Ishikawa (cell line): ENCODE results near the gene ARHGEF17.

ENCODE experiments used
- CEBPB ChIP-seq: IDR thresholded peaks from 2 replicates; pipeline ENCODE4 v1.6.1; 2012
- CREB1 ChIP-seq: IDR thresholded peaks from 2 replicates; pipeline ENCODE4 v1.6.1; 2012; ENCODE audit warnings: low read depth
- EGR1 ChIP-seq: IDR thresholded peaks from 2 replicates; pipeline ENCODE4 v1.6.1; 2012
- EP300 ChIP-seq: IDR thresholded peaks from 2 replicates; pipeline ENCODE4 v1.6.1; 2012; ENCODE audit warnings: borderline replicate concordance
- FOXM1 ChIP-seq: IDR thresholded peaks from 2 replicates; pipeline ENCODE4 v1.6.1; 2012; ENCODE audit warnings: low read depth, borderline replicate concordance
- NFIC ChIP-seq: IDR thresholded peaks from 2 replicates; pipeline ENCODE4 v1.6.1; 2012
- RAD21 ChIP-seq: IDR thresholded peaks from 2 replicates; pipeline ENCODE4 v1.6.1; 2012; ENCODE audit warnings: low read depth
- TAF1 ChIP-seq: IDR thresholded peaks from 2 replicates; pipeline ENCODE4 v1.6.1; 2012; ENCODE audit warnings: low read depth, mild to moderate bottlenecking
- TCF12 ChIP-seq: IDR thresholded peaks from 2 replicates; pipeline ENCODE4 v1.6.1; 2012; ENCODE audit warnings: low read depth
- TEAD4 ChIP-seq: IDR thresholded peaks from 2 replicates; pipeline ENCODE4 v1.6.1; 2012
- YY1 ChIP-seq: IDR thresholded peaks from 2 replicates; pipeline ENCODE4 v1.6.1; 2012; ENCODE audit warnings: low read depth
- ZBTB7A ChIP-seq: IDR thresholded peaks from 2 replicates; pipeline ENCODE4 v1.6.1; 2012; ENCODE audit warnings: low read depth
- TF ChIP-seq, protein P1 (sequence below): IDR thresholded peaks from 2 replicates; pipeline ENCODE4 v1.6.1; 2012
- TF ChIP-seq, protein P2 (sequence below): IDR thresholded peaks from 2 replicates; pipeline ENCODE4 v1.6.1; 2012
- TF ChIP-seq, protein P3 (sequence below): IDR thresholded peaks from 2 replicates; pipeline ENCODE4 v1.6.1; 2012; ENCODE audit warnings: low read depth, mild to moderate bottlenecking

Gene ARHGEF17

DNA sequence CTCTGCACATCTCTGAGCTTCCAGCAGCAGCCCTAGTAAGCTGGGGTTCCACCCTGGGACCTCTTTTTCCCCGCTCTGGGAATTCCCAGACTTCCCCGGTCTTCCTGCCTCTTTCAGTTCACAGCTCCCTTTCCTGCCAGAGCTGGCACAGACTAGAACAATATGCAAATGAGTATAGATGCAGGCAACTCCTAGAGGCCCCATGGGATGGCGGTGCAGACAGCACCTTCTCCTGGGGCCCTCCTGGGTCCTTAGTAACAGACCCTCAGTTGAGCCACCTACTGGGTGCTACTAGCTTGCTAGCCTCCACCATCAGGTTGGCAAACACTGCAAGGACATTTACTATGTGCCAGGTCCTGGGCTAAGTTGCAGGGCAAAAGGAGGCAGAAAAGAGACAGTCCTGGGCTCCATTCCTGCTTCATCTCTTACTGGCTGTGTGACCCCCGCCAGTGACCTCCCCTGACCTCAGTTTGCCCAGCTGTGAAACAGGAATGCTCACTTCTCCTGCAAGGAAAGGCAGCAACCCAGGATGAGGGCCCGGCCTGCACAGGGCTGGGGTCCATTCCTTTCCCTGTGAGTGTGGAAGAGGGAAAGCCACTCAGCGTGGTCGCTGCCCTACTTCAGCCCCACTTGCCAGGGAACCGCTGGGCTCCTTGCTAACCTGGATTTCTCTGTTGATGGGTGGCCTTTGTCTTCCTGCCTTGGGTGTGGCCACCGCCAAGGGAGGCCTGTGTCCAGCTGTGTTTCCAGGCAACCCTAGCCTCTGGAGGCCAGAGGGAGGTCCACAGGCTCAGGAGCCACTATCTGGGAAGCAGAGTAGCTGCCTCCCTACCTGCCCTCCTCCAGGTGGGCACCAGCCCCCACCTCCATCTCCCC, 75.4 kb downstream of the ARHGEF17 start:
- TF ChIP-seq NFIC (no peak), TCF12 (peak; percentile 23; the same call in 1 of the 2 replicates), RAD21 (no peak), CEBPB (no peak)
- TF ChIP-seq, protein P1, sequence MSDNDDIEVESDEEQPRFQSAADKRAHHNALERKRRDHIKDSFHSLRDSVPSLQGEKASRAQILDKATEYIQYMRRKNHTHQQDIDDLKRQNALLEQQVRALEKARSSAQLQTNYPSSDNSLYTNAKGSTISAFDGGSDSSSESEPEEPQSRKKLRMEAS = no peak
- TF ChIP-seq, protein P2, sequence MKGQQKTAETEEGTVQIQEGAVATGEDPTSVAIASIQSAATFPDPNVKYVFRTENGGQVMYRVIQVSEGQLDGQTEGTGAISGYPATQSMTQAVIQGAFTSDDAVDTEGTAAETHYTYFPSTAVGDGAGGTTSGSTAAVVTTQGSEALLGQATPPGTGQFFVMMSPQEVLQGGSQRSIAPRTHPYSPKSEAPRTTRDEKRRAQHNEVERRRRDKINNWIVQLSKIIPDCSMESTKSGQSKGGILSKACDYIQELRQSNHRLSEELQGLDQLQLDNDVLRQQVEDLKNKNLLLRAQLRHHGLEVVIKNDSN = no peak

DNA sequence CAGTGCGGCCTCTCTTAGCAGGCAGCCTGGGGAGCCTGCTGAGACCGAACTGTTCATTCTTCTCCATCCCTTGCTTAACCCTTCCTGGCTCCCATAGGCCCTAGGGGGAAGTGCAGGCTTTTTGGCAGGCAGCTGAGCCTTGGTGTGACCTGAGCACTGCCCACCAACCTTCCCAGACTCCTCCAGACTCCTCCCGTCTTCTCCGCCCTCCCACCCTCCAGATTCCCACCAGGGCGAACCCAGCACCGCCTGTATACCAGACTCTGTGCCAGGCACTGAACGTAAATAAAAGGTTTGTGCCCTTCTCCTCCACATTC, 76.0 kb downstream of the ARHGEF17 start:
- TF ChIP-seq TAF1 (no peak), ZBTB7A (no peak), EGR1 (no peak), EP300 (no peak), YY1 (no peak), FOXM1 (no peak), TCF12 (no peak; the same call in 1 of the 2 replicates), TEAD4 (no peak), RAD21 (no peak)
- TF ChIP-seq, protein P1 = no peak
- TF ChIP-seq, protein P2 = no peak

GRCh38 chr11:73384531-73384871, 76.4 kb downstream of the ARHGEF17 start:
- TF ChIP-seq FOXM1 (no peak), EP300 (no peak)

GRCh38 chr11:73384872-73385689, 77.0 kb downstream of the ARHGEF17 start:
- TF ChIP-seq NFIC (peak; percentile 5; the same call in 1 of the 2 replicates), ZBTB7A (peak; percentile 52; the same call in 1 of the 2 replicates)
- TF ChIP-seq, protein P2 = no peak

- TF ChIP-seq NFIC (no peak), EGR1 (no peak), YY1 (no peak), ZBTB7A (no peak), TEAD4 (no peak), TAF1 (no peak), EP300 (no peak), TCF12 (no peak), RAD21 (no peak), CEBPB (no peak), CREB1 (no peak), FOXM1 (no peak)
- TF ChIP-seq, protein P1 = no peak
- TF ChIP-seq, protein P2 = no peak
- TF ChIP-seq, protein P3, sequence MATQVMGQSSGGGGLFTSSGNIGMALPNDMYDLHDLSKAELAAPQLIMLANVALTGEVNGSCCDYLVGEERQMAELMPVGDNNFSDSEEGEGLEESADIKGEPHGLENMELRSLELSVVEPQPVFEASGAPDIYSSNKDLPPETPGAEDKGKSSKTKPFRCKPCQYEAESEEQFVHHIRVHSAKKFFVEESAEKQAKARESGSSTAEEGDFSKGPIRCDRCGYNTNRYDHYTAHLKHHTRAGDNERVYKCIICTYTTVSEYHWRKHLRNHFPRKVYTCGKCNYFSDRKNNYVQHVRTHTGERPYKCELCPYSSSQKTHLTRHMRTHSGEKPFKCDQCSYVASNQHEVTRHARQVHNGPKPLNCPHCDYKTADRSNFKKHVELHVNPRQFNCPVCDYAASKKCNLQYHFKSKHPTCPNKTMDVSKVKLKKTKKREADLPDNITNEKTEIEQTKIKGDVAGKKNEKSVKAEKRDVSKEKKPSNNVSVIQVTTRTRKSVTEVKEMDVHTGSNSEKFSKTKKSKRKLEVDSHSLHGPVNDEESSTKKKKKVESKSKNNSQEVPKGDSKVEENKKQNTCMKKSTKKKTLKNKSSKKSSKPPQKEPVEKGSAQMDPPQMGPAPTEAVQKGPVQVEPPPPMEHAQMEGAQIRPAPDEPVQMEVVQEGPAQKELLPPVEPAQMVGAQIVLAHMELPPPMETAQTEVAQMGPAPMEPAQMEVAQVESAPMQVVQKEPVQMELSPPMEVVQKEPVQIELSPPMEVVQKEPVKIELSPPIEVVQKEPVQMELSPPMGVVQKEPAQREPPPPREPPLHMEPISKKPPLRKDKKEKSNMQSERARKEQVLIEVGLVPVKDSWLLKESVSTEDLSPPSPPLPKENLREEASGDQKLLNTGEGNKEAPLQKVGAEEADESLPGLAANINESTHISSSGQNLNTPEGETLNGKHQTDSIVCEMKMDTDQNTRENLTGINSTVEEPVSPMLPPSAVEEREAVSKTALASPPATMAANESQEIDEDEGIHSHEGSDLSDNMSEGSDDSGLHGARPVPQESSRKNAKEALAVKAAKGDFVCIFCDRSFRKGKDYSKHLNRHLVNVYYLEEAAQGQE = no peak
These were observed 77.9 kb downstream of the ARHGEF17 start for GRCh38 chr11:73386016-73386415.

DNA sequence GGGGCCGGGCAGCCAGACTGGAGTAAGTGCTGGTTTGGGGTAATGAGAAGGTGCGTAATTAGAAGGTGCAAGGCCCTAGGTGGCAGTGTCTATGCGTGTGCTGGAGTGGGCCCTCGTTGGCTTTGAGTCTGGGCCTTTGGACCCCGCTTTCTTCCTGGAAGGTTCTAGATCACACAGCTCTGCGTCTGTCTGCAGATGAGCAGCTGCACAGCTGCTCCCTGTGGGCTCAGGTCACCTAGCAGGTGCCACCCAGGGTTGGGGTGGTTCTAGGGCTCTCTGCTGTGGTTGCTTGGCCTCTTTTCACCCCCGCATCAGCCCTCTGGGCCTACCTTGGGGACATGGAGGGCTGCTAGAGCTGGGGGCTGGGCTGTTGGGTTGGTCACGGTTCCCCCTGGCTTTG, 78.5 kb downstream of the ARHGEF17 start:
- TF ChIP-seq TAF1 = no peak
- TF ChIP-seq, protein P3 = no peak
- TF ChIP-seq, protein P1 = no peak
- TF ChIP-seq NFIC = no peak
- no peak for TF ChIP-seq CREB1
